GM12878 (cell line): Measurements from ENCODE around the gene TRIP6. TPM values are rescaled to one million over a fixed set of nuclear protein-coding genes. Genes with fewer than 3 reads are reported as not detected.

Source experiments
- ATAC-seq: fragments of 200-7000 bp; cut with Tn5 transposase; 3 replicates; pipeline ENCODE4 v1.9.1; 2020; ENCODE audit warnings: mild to moderate bottlenecking, moderate library complexity
- BruUV-seq: library from RNA; stranded (reverse); fragments of 400-500 nt; replicated peaks from 2 replicates; lab custom pipeline; 2021; lab: Mats Ljungman, UMichigan
- CTCF ChIA-PET: fragments of 300-600 bp; sonication (Branson Sonifier 250); formaldehyde crosslinking; extraction: SDS; loops from one replicate; lab custom pipeline; 2021; ENCODE audit warnings: inconsistent platforms; lab: Yijun Ruan, JAX
- POLR2A ChIA-PET: fragments of 350-600 bp; formaldehyde crosslinking; extraction: SDS; loops from one replicate; lab custom pipeline; 2021; ENCODE audit warnings: inconsistent platforms; lab: Charles Lee
- RAD21 ChIA-PET: fragments of 300-600 bp; sonication (Branson Sonifier 250); formaldehyde crosslinking; loops from one replicate; lab custom pipeline; 2023; ENCODE audit warnings: antibody characterized with exemption; ENCODE audit not compliant: unreplicated experiment; lab: Charles Lee
- SMC1A ChIA-PET: fragments of 300-600 bp; sonication (Branson Sonifier 250); formaldehyde crosslinking; loops from one replicate; lab custom pipeline; 2023; ENCODE audit not compliant: unreplicated experiment, uncharacterized antibody; lab: Charles Lee
- DNase-seq: peaks from one replicate; pipeline ENCODE4 v3.0.0-alpha.2; 2011; ENCODE audit warnings: low read depth, low spot score
- FAIRE-seq: peaks from 3 replicates; lab custom pipeline; 2011; peaks lifted over from hg19 to GRCh38; lab: Jason Lieb, UNC
- H2AFZ ChIP-seq: 2 replicates; pipeline ENCODE4 v1.6.0; 2011; ENCODE audit warnings: low read depth, low read length, control low read depth; ENCODE audit not compliant: control insufficient read depth
- H3K27ac ChIP-seq: 2 replicates; pipeline ENCODE4 v1.5.1; 2011; ENCODE audit warnings: control low read depth; ENCODE audit not compliant: control insufficient read depth, insufficient read depth
- H3K27me3 ChIP-seq, 2 experiments: replicated peaks in 1 of 2; 2 replicates each; pipeline versions ENCODE4 v1.6.0 to v1.6.1; 2011; ENCODE audit warnings: low read length in 1 of 2; ENCODE audit not compliant: control insufficient read depth in 2 of 2, insufficient read depth in 2 of 2
- H3K36me3 ChIP-seq, 2 experiments: 2 replicates each; pipeline ENCODE4 v1.5.1; 2011; ENCODE audit warnings: low read length in 1 of 2; ENCODE audit not compliant: control insufficient read depth in 2 of 2, insufficient read depth in 2 of 2
- H3K4me1 ChIP-seq: 2 replicates; pipeline ENCODE4 v1.6.1; 2011; ENCODE audit warnings: mild to moderate bottlenecking, low read length, moderate library complexity, mixed read lengths; ENCODE audit not compliant: control insufficient read depth, insufficient read depth
- H3K4me2 ChIP-seq: 2 replicates; pipeline ENCODE4 v1.6.0; 2011; ENCODE audit warnings: control low read depth; ENCODE audit not compliant: control insufficient read depth, insufficient read depth
- H3K4me3 ChIP-seq: fragments of 200-600 bp; sonication (generic); 2 replicates; pipeline ENCODE4 v1.5.1; 2016
- H3K79me2 ChIP-seq: 2 replicates; pipeline ENCODE4 v1.6.0; 2011; ENCODE audit warnings: low read length; ENCODE audit not compliant: control insufficient read depth, insufficient read depth
- H3K9ac ChIP-seq: 2 replicates; pipeline ENCODE4 v1.8.0; 2011; ENCODE audit warnings: low read length, control low read depth, mixed read lengths; ENCODE audit not compliant: control insufficient read depth, insufficient read depth
- H3K9me3 ChIP-seq: replicated peaks from 3 replicates; pipeline ENCODE4 v1.5.1; 2011; ENCODE audit warnings: mild to moderate bottlenecking, low read length; ENCODE audit not compliant: control insufficient read depth, insufficient read depth
- H4K20me1 ChIP-seq: 2 replicates; pipeline ENCODE4 v1.6.0; 2011; ENCODE audit not compliant: control insufficient read depth, insufficient read depth
- ATF2 ChIP-seq: IDR thresholded peaks from 2 replicates; pipeline ENCODE4 v1.6.1; 2012; ENCODE audit warnings: low read length, inconsistent platforms
- CBX3 ChIP-seq: fragments of 200-600 bp; sonication (generic); IDR thresholded peaks from 2 replicates; pipeline ENCODE4 v1.6.1; 2016; ENCODE audit warnings: low read depth, borderline replicate concordance
- HDAC2 ChIP-seq: fragments of 200-600 bp; sonication (generic); IDR thresholded peaks from 2 replicates; pipeline ENCODE4 v1.6.1; 2017
- HSF1 ChIP-seq: fragments of 150-350 bp; IDR thresholded peaks from 2 replicates; pipeline ENCODE4 v1.6.1; 2014; ENCODE audit warnings: mild to moderate bottlenecking, low read depth, low read length
- WGBS: methylation state at CpG from one replicate; pipeline ENCODE4 v1.1.6; 2016; ENCODE audit warnings: low lambda C conversion rate; ENCODE audit not compliant: insufficient replicate concordance, insufficient coverage; ENCODE audit errors: missing lambda C conversion rate; 5-methylcytosine and 5-hydroxymethylcytosine counted together
- in situ Hi-C: fragments of 300-500 bp; cut with MboI; formaldehyde crosslinking; loops from 9 replicates; pipeline ENCODE4 v1.14.3; 2018; ENCODE audit warnings: mixed read lengths
- intact Hi-C: fragments of 100-400 bp; cut with micrococcal nuclease; formaldehyde crosslinking; loops from one replicate; pipeline ENCODE4 v1.14.2; 2022; ENCODE audit not compliant: unreplicated experiment
- polyA plus RNA-seq, 11 experiments: library from polyadenylated mRNA; depleted of rRNA in 4 of 11; unstranded in 6 of 11; stranded (reverse) in 5 of 11; fragments of >200 nt; fragmentation: Nextera tagmentation in 4 of 11; fragmentation: Illumina TruSeq in 1 of 11; extraction: Ambion mirVana in 4 of 11; extraction: Trizol in 1 of 11; gene quantifications; 1 replicate in 1 of 11; 2 replicates in 10 of 11; pipeline versions ENCODE4 v1.2.1 to v1.2.3, GENCODE V29; 2011 to 2016; ENCODE audit warnings: inconsistent platforms in 2 of 11, missing spikeins in 2 of 11, low read depth in 1 of 11
- total RNA-seq, 4 experiments: library from RNA; depleted of rRNA in 3 of 4; stranded (reverse); fragments of >200 nt in 3 of 4; fragmentation: Illumina TruSeq in 1 of 4; extraction: Trizol in 1 of 4; gene quantifications; 2 replicates each; pipeline versions ENCODE4 v1.2.1 to v1.2.3, GENCODE V29; 2013 to 2021

TRIP6 gene
- total and polyA plus RNA-seq, 10 of the 15 experiments (the other 5 are each of a cell fraction or from before 2014, with no cell fraction given) = 2.5 to 47.4 (median 25.5) TPM

GRCh38 chr7:100823534-100823933 is 43.7 kb upstream of the TRIP6 start:
- no peaks in the 10 kb centered on the region for H3K79me2 ChIP-seq
- TF ChIP-seq HDAC2 = no peak
- no peak for TF ChIP-seq ATF2
- no peak for TF ChIP-seq CBX3
- no peak for TF ChIP-seq HSF1
- SMC1A ChIA-PET = no interaction called here

More at GRCh38 chr7:100823534-100823933, 43.7 kb upstream of the TRIP6 start:
- Histone ChIP-seq H3K4me3 (no peak overlapping the region), H2AFZ (no peak overlapping the region), H3K4me1 (no peaks in the 10 kb centered on the region), H3K36me3 (no peaks in the 10 kb centered on the region), H3K9ac (no peak overlapping the region), H4K20me1 (no peaks in the 10 kb centered on the region), H3K27ac (no peak overlapping the region), H3K9me3 (no peaks in the 10 kb centered on the region), H3K27me3 (peaks cover 12 to 14% of the 10 kb centered on the region in 2 experiments; a peak in 3 of 4 replicates), H3K4me2 (no peak overlapping the region)
- 70% methylated on average over 30 of the region's 31 CpGs for WGBS
- CTCF ChIA-PET = no interaction called here
- RAD21 ChIA-PET = no interaction called here
- DNase-seq = no peak
- FAIRE-seq = no peak
- no TSS peak for BruUV-seq
- POLR2A ChIA-PET = interaction anchor here (0.5 kb wide), 1 partner anchor 24 kb away, joined by 5 read pairs; no protein-coding TSS in a partner anchor
- intact Hi-C loops (no loop called here), in situ Hi-C loops (no loop called here)
- no peak for ATAC-seq
